GM21515 (cell line): ENCODE measurements around the gene SOAT2.
A peak's percentile ranks its signal among the peaks of the same experiment; 100 is the strongest.

Source experiments
- ATAC-seq: cut with Tn5 transposase; IDR thresholded peaks from one replicate; pipeline ENCODE4 v1.9.1; 2021; ENCODE audit not compliant: unreplicated experiment

SOAT2 gene

DNA sequence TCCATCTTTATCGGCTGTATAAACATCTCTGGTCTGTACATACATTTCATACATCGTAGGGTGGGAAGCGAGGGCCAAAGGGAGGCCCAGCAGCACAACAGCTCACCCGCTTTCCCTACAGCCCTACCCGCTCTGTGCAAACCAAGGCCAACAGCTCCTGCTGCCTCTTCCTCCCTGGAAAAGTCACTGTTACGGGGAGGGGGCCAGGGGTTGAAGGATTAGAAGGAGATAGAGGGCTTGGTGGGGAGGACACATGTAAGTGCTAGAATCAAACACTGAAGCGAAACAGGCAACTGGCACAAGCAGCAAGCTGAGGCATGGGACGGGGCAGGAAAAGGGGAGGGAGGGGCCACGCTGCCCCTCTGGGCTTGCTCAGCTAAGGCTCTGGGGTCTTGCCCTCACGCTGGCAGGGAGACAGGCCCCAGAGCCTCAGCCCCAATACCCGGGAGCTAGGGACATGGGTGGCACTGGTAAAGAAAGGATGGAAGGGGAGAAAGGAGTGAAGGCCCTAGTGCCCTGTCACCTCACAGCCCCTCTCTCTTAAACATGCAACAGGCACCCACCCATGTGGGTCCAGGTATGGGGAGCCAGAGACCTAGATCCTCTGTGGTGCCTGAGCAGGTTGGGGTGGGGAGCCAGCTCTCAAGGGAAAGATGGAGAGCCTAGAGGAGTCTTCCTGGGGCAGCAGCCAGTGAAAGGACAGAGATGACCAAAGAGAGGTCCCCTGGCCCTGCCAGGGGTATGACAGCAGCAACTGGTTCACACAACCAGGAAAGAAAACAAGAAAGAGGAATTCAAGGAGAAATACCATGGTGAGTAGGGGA, 38.5 kb upstream of the SOAT2 start:
- ATAC-seq = no peak

- no peak for ATAC-seq
These were observed 37.8 kb upstream of the SOAT2 start for GRCh38 chr12:53065470-53065869.

DNA sequence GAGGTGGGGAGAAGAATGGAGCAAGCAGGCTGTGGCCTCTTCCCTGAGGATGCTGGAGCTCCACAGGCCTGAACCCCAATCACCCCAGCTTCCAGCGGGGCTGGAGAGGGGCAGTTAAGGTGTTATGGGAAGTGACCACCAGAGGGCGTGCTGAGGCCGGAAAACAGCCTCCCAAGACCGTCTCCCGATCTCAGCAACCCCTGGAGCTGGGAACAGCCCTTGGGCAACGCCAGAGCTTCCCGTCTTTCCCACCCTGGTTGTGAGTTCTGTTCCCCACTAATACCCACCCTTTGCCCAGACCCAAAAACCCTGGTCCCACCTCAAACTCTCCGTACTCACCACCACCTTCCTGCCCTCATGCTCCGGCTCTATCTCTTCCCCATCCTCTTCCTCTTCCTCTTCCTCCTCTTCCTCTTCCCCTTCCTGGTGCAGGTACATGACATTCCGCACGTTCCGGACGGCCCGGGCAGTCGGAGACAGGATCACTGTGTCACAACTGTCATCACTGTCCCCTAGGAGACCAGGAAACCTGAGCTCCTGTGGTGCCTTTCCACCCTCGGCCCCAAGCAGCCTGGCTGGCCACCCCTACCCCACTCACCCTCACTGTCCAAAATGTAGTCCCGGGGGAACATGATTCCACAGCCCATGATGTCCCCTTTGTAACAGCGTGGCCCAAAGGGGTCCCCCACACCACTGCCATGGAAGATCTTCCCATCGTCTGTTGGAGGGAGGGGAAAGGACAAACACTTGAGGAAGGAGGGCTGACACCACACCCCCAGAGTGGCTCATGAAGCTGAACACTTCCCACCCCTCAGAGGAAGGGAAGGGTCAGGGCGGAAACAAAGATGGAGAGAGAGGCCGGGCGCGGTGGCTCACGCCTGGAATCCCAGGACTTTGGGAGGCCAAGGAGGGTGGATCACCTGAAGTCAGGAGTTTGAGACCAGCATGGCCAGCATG, 37.0 kb upstream of the SOAT2 start:
- no peak for ATAC-seq

- no peak for ATAC-seq
These were observed 36.0 kb upstream of the SOAT2 start for GRCh38 chr12:53067074-53067992.

GRCh38 chr12:53067993-53068770, 35.1 kb upstream of the SOAT2 start:
- ATAC-seq = no peak

- no peak for ATAC-seq
These were observed 34.3 kb upstream of the SOAT2 start for GRCh38 chr12:53068811-53069585.

DNA sequence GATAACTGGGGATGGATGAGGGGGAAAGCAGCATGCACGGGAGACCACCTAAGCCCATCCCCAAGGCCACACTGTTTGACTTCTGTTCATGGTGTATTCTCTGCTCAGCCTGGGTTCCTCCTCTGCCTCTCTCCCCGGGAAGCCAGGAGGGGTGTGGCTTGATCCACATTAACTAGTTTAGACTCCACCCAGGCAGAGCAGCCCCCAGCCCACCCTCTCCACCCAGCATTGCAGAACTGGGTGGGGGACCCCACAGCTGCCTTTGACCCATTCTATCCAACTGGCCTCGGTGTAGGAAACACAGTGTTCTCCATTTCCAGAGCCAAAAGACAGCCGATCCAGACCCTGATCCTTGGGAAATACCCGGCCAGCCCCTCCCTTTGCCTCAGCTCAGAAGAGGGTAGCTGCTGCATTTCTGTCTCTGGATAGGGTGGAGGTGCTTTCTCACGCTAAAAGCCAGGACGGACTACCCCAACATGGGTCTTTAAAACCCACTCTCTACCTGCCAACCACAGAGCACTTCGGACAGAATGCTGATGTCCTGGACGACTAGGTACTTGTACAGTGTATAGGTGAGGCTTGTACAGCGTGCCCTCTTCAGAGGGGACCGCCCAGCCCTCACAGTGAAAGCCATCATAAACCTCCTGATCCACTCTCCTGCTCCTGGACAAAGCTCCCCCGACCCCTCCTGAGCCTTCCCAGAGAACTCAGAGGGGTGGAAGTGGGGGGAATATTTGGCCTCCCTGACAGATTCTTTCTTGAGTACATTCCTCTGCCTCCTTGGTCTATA, 33.5 kb upstream of the SOAT2 start:
- ATAC-seq = no peak

DNA sequence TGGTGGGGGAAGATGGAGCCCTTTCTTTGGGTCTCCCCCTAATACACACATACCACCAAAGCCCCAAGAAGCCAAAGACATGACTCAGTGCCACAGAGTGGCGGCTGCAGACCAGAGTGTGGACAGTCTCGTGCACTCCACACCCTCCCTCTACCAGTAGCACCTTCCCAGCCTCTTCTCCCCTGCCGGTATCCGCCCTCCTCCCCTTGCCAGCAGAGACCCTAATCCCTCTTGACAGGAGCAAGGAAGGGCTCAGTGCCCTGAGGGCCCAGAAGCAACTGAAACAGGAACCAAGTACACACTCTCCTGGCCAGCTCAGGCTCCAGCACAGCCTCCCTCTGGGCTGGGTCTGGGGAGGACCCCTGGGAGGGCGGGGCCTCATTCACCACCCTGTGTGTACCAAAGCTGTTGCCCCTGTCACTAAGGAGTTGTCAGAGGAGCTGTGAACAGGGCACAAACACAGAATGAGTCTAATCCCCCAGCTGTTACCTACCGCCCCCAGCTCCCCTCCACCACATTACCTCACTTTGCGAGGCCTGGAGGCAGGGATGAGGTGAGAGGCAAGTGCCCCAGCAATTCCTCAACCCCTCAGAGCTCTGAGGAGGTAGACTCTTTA, 32.3 kb upstream of the SOAT2 start:
- no peak for ATAC-seq

DNA sequence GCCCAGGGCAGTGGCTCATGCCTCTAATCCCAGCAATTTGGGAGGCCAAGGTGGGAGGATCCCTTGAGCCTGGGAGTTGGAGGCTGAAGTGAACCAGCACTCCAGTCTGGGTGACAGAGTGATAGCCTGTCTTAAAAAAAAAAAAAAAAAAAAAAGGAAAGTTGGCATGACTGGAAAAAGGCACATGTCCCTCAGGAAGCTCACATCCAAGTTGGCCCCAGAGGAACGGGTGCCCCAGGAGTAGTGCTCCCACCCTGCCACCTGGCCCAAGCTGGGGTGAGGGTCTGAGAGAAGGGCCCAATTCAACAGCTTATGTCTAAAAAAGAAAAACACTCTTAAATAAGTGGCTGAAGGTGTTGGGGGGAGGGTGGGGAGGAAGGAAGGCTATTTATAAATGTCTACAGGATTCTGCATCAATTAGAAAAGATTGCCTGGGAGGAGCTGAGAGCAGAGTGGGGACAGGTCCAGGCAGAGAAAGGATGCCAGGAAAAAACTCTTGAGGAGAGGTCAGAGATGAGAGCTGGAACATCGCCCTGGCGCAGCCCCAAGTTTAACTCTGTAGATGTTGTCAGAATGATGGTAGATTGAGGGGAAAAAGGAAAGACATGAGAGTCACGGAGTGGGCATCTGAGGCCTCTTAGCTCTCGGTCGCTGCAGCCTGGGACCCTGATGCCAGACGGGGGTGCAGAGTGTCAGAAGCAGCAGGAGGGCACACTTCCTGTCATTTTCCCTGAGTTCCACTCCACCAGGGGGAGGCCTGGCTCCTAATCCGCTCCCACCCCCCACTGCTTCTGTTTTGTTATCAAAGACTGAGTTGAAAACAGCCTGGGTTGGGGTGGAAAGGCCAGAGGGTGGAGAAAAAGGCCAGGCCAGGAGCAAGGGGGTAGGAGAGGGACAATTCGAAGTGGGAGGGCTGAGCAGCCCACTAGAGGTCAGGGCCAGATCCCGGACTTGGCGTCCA, 31.4 kb upstream of the SOAT2 start:
- no peak for ATAC-seq

- ATAC-seq = no peak
These were observed 29.4 kb upstream of the SOAT2 start for GRCh38 chr12:53073881-53074280.

DNA sequence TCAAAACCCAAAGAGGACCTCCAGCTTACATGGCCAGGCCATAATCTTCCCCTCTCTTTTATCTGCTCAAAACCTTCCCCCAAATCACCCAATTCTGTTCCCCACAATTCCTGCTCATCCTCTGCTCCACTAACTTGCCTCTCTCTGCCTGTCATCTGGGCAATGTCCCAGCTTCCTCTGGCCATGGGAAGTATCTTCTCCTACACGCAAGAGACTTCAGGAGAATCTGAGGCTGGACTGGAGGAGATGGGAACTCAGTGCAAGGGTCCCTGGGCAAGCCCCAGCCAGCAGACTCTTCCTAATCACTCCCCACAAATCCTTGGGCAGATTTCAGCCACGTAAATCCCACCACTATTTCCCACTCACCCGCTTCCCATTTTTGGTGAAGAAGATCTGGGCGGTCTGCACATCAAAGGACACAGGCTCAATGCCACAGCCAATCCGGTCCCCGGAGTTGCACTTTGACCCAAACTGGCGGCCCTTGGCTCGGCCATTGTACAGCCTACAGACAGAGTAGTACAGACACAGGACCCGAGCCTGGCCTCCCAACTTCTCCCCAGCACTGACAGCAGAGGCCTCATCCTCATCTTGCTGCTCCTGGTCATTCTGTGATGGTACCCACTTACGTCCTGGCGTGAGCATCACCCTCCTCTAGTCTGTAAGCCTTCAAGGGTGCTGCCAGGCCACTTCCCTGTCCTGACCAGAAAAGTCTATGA, 28.8 kb upstream of the SOAT2 start:
- ATAC-seq = no peak

GRCh38 chr12:53074999-53075370, 28.3 kb upstream of the SOAT2 start:
- ATAC-seq = no peak

- ATAC-seq = no peak
These were observed 26.8 kb upstream of the SOAT2 start for GRCh38 chr12:53076461-53076860.

- no peak for ATAC-seq
These were observed 26.3 kb upstream of the SOAT2 start for GRCh38 chr12:53077030-53077429.

GRCh38 chr12:53078425-53079225, 24.7 kb upstream of the SOAT2 start:
- peak; percentile 23 for ATAC-seq
